Activated T-cell treated with anti-CD3 and anti-CD28 coated beads for 1 hour (primary cell): ENCODE results near the gene SAMD4B.
"Not testable (repeated sequence)": the region's sequence is repeated elsewhere in the genome, so short reads cannot be mapped to it uniquely, and the experiment has no call there.

ENCODE experiments used
- DNase-seq: peaks from one replicate; pipeline ENCODE4 v3.0.0-alpha.2; 2020; ENCODE audit warnings: low read depth

SAMD4B gene

GRCh38 chr19:39314016-39314728 lies 28.0 kb upstream of the SAMD4B start:
- no peak for DNase-seq

GRCh38 chr19:39315933-39316332 lies 26.3 kb upstream of the SAMD4B start:
- DNase-seq, result no peak

- DNase-seq, result no peak
These were observed 25.4 kb upstream of the SAMD4B start for GRCh38 chr19:39316627-39317321.

GRCh38 chr19:39317476-39317875 lies 24.7 kb upstream of the SAMD4B start:
- DNase-seq, result no peak

- no peak for DNase-seq
These were observed 24.1 kb upstream of the SAMD4B start for GRCh38 chr19:39318071-39318470.

GRCh38 chr19:39318690-39319089 lies 23.5 kb upstream of the SAMD4B start:
- no peak for DNase-seq

GRCh38 chr19:39319098-39319891 lies 22.9 kb upstream of the SAMD4B start:
- no peak for DNase-seq

- DNase-seq, result no peak
These were observed 22.4 kb upstream of the SAMD4B start for GRCh38 chr19:39319892-39320248.

- no peak for DNase-seq
These were observed 20.9 kb upstream of the SAMD4B start for GRCh38 chr19:39321117-39321831.

GRCh38 chr19:39321832-39322176 lies 20.4 kb upstream of the SAMD4B start:
- no peak for DNase-seq

GRCh38 chr19:39324242-39324842 lies 17.9 kb upstream of the SAMD4B start:
- no peak for DNase-seq

- DNase-seq, result no peak
These were observed 16.2 kb upstream of the SAMD4B start for GRCh38 chr19:39325778-39326665.

- DNase-seq, result no peak
These were observed 14.7 kb upstream of the SAMD4B start for GRCh38 chr19:39327363-39328045.

- DNase-seq, result peak; percentile 82
These were observed 14.0 kb upstream of the SAMD4B start for GRCh38 chr19:39328046-39328705.

- no peak for DNase-seq
These were observed 12.3 kb upstream of the SAMD4B start for GRCh38 chr19:39329948-39330347.

GRCh38 chr19:39332293-39332692 lies 9.9 kb upstream of the SAMD4B start:
- DNase-seq, result no peak

GRCh38 chr19:39332738-39333137 lies 9.5 kb upstream of the SAMD4B start:
- not testable (repeated sequence) for DNase-seq

- DNase-seq, result no peak
These were observed 8.7 kb upstream of the SAMD4B start for GRCh38 chr19:39333507-39333906.

- no peak for DNase-seq
These were observed 7.7 kb upstream of the SAMD4B start for GRCh38 chr19:39334444-39334976.

GRCh38 chr19:39335168-39335548 lies 7.1 kb upstream of the SAMD4B start:
- DNase-seq, result no peak
